Osteoblast (primary cell): ENCODE data around the gene TMSB4X. TPM values are rescaled to one million over a fixed set of nuclear protein-coding genes. Genes with fewer than 3 reads are reported as not detected.

Source experiments
- DNase-seq: peaks from one replicate; pipeline ENCODE4 v3.0.0; 2011; ENCODE audit warnings: low spot score, mixed read lengths; ENCODE audit not compliant: insufficient read length; ENCODE audit errors: missing footprints
- H2AFZ ChIP-seq: 2 replicates; pipeline ENCODE4 v1.6.0; 2011; ENCODE audit warnings: mild to moderate bottlenecking, low read length
- H3K27ac ChIP-seq: 2 replicates; pipeline ENCODE4 v1.5.1; 2011; ENCODE audit warnings: mild to moderate bottlenecking, low read depth, low read length, moderate library complexity
- H3K27me3 ChIP-seq: 2 replicates; pipeline ENCODE4 v1.6.0; 2012; ENCODE audit warnings: mild to moderate bottlenecking, control low read depth, inconsistent platforms, low read length, moderate library complexity; ENCODE audit not compliant: insufficient read depth
- H3K36me3 ChIP-seq: 2 replicates; pipeline ENCODE4 v1.5.1; 2011; ENCODE audit warnings: mild to moderate bottlenecking, low read length, control low read depth, moderate library complexity; ENCODE audit not compliant: insufficient read depth
- H3K4me1 ChIP-seq: 2 replicates; pipeline ENCODE4 v1.5.1; 2011; ENCODE audit warnings: mild to moderate bottlenecking, low read length, control low read depth, moderate library complexity; ENCODE audit not compliant: insufficient read depth
- H3K4me2 ChIP-seq: 2 replicates; pipeline ENCODE4 v1.6.0; 2011; ENCODE audit warnings: mild to moderate bottlenecking, low read length; ENCODE audit not compliant: insufficient read depth
- H3K4me3 ChIP-seq: fragments of 200-600 bp; sonication (generic); 3 replicates; pipeline ENCODE4 v1.5.1; 2012; ENCODE audit warnings: mild to moderate bottlenecking, low read length, inconsistent platforms; ENCODE audit not compliant: insufficient read depth
- H3K79me2 ChIP-seq: 2 replicates; pipeline ENCODE4 v1.6.0; 2012; ENCODE audit warnings: mild to moderate bottlenecking, low read length, control low read depth, inconsistent platforms; ENCODE audit not compliant: insufficient read depth
- H3K9me3 ChIP-seq: 2 replicates; pipeline ENCODE4 v1.5.1; 2011; ENCODE audit warnings: low read depth, low read length, control low read depth
- H4K20me1 ChIP-seq: 2 replicates; pipeline ENCODE4 v1.6.0; 2012; ENCODE audit warnings: mild to moderate bottlenecking, low read length, control low read depth; ENCODE audit not compliant: insufficient read depth
- total RNA-seq: library from RNA; depleted of rRNA; stranded (reverse); fragments of >200 nt; gene quantifications from 2 replicates; pipeline ENCODE4 v1.2.3, GENCODE V29; 2012
- TF ChIP-seq, protein P1 (sequence below): IDR thresholded peaks from 2 replicates; pipeline ENCODE4 v1.5.1; 2011; ENCODE audit warnings: mild to moderate bottlenecking, low read depth, low read length, moderate library complexity; ENCODE audit errors: extremely low read depth

The TMSB4X gene
- total RNA-seq, 1 donor: 5,120 TPM

DNA sequence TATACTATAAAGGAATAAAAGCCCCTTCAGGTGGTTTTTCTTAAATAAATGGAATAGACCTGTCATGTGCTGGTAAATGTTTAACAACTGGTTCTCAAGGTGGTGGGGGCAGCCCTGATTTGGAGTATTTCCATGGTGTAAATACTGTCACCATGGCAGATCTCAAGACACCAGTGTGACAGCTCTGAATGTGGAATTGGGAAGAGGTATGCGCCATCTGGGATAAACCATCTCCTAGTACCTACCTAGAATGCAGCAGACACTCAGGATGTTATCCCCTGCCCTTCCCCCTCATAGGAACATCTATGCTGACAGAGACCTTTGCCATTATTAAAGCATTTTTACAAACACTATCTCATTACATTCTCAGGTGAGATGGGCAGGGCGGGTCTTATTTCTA, 26.4 kb upstream of the TMSB4X start:
- Histone ChIP-seq H3K79me2 (no peaks in the 10 kb centered on the region), H3K36me3 (no peaks in the 10 kb centered on the region), H3K27ac (peak overlapping the region; percentile 92), H3K27me3 (no peaks in the 10 kb centered on the region), H3K4me3 (no peak overlapping the region), H3K9me3 (no peaks in the 10 kb centered on the region), H3K4me2 (no peak overlapping the region), H3K4me1 (peaks cover 22% of the 10 kb centered on the region), H2AFZ (no peak overlapping the region), H4K20me1 (no peaks in the 10 kb centered on the region)
- TF ChIP-seq, protein P1, sequence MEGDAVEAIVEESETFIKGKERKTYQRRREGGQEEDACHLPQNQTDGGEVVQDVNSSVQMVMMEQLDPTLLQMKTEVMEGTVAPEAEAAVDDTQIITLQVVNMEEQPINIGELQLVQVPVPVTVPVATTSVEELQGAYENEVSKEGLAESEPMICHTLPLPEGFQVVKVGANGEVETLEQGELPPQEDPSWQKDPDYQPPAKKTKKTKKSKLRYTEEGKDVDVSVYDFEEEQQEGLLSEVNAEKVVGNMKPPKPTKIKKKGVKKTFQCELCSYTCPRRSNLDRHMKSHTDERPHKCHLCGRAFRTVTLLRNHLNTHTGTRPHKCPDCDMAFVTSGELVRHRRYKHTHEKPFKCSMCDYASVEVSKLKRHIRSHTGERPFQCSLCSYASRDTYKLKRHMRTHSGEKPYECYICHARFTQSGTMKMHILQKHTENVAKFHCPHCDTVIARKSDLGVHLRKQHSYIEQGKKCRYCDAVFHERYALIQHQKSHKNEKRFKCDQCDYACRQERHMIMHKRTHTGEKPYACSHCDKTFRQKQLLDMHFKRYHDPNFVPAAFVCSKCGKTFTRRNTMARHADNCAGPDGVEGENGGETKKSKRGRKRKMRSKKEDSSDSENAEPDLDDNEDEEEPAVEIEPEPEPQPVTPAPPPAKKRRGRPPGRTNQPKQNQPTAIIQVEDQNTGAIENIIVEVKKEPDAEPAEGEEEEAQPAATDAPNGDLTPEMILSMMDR: no peak
- no peak for DNase-seq

DNA sequence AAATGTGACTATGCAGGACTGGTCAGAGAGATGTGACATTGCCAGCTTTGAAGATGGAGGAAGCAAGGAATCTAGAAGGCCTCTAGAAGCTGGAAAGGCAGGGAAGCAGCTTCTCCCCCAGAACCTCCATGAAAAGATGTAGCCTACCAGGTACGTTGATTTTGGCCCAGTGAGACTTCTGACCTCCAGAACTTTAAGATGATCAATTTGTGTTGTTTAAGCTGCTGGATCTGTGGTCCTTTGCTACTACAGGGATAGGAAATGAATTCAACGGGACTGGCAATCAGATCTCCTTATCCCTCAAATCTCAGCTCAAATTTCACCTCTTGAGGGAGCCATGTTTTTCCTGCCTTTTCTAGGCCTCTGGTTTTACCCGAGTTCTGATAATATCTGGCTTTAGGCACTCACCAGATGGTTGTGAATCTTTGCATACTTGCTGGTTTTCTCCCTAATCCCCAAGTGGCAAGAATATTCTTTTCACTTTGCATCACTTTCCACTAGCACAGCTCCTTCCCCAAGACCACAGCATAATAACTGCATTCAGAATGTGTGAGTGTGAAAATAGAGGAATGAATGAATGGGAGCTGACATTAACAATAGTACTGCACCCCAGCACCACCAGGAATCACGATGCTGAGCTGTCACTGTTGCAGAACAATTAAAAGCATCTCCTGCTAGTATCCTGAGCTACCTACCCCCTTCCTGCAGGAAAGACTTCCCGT, 25.5 kb upstream of the TMSB4X start:
- peak overlapping the region; percentile 27 for H2AFZ ChIP-seq
- no peaks in the 10 kb centered on the region for H3K27me3 ChIP-seq
- peak; percentile 68 for DNase-seq
- TF ChIP-seq, protein P1: no peak
- H3K27ac ChIP-seq: peak overlapping the region; percentile 92
- no peak overlapping the region for H3K4me3 ChIP-seq
- peak overlapping the region; percentile 18 for H3K4me2 ChIP-seq
- H3K36me3 ChIP-seq: no peaks in the 10 kb centered on the region
- no peaks in the 10 kb centered on the region for H3K79me2 ChIP-seq
- peaks cover 22% of the 10 kb centered on the region for H3K4me1 ChIP-seq
- H4K20me1 ChIP-seq: no peaks in the 10 kb centered on the region
- H3K9me3 ChIP-seq: no peaks in the 10 kb centered on the region

DNA sequence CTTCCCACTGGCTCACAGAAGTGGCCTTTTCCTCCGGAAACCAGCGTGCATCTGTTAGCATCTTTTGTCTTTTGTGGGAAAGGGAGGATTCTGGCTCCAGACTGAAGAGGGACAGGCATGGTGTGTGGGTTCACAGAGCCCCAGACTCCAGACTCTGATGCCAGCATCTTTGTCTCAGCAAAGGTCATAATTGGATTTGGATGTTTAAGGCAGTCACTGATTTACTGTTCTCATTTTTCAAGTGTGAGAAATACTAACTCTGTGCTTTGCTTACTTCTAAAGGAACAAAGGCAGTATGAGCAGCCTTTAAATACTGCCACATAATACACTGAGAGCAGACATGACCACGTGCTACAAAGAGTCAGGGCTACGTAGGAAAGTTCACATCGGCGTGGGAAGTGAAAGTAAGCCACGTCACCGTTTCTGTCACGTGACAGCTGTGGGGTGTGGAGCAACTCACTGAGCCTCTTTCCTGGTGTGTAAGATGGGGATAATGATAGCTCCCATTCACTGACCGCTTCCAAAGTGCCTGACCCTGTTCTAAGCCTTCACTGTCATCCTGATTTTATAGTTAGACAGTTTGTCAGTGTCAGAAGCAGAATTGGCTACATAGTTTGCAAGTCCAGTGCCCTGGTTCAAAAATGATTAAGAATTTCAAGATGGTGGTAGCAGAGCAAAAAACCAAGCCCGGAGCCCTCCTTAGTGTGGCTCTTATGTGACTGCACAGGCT, 24.8 kb upstream of the TMSB4X start:
- H3K9me3 ChIP-seq: no peaks in the 10 kb centered on the region
- peak overlapping the region; percentile 92 for H3K27ac ChIP-seq
- no peaks in the 10 kb centered on the region for H3K79me2 ChIP-seq
- H2AFZ ChIP-seq: peak overlapping the region; percentile 45
- peaks cover 22% of the 10 kb centered on the region for H3K4me1 ChIP-seq
- no peaks in the 10 kb centered on the region for H3K36me3 ChIP-seq
- no peaks in the 10 kb centered on the region for H4K20me1 ChIP-seq
- peak overlapping the region; percentile 18 for H3K4me2 ChIP-seq
- no peaks in the 10 kb centered on the region for H3K27me3 ChIP-seq
- TF ChIP-seq, protein P1: no peak
- DNase-seq: peak; percentile 81
- no peak overlapping the region for H3K4me3 ChIP-seq
